Panc1 (cell line): ENCODE results near the gene ITPKB. TPM values are rescaled to one million over a fixed set of nuclear protein-coding genes. Genes with fewer than 3 reads are reported as not detected.
"Not testable (repeated sequence)": the region's sequence is repeated elsewhere in the genome, so short reads cannot be mapped to it uniquely, and the experiment has no call there.

Experiments used
- ATAC-seq: fragments of 200-7000 bp; cut with Tn5 transposase; 2 replicates; pipeline ENCODE4 v1.9.1; 2020; ENCODE audit warnings: mild to moderate bottlenecking, moderate library complexity
- BruUV-seq: library from RNA; stranded (reverse); fragments of 400-500 nt; replicated peaks from 2 replicates; lab custom pipeline; 2021; lab: Mats Ljungman, UMichigan
- CTCF ChIA-PET: fragments of 300-600 bp; sonication (Branson Sonifier 250); formaldehyde crosslinking; loops from one replicate; lab custom pipeline; 2022; ENCODE audit warnings: antibody characterized with exemption; lab: Charles Lee
- POLR2A ChIA-PET: fragments of 300-600 bp; sonication (Branson Sonifier 250); formaldehyde crosslinking; loops from one replicate; lab custom pipeline; 2022; ENCODE audit warnings: antibody characterized with exemption; lab: Charles Lee
- DNase-seq: peaks from one replicate; pipeline ENCODE4 v3.0.0-alpha.2; 2010; ENCODE audit warnings: low read depth, low spot score
- H3K27ac ChIP-seq: 2 replicates; pipeline ENCODE4 v1.5.1; 2011; ENCODE audit warnings: mild to moderate bottlenecking, low read length, inconsistent platforms
- H3K27me3 ChIP-seq: fragments of 200-500 bp; sonication (Bioruptor generic); 2 replicates; pipeline ENCODE4 v1.6.0; 2014; ENCODE audit warnings: low read length, inconsistent platforms; ENCODE audit not compliant: control insufficient read depth, insufficient read depth
- H3K36me3 ChIP-seq: fragments of 200-500 bp; sonication (Bioruptor generic); 2 replicates; pipeline ENCODE4 v1.5.1; 2014; ENCODE audit warnings: inconsistent platforms, mild to moderate bottlenecking, low read length, moderate library complexity; ENCODE audit not compliant: control insufficient read depth, insufficient read depth
- H3K4me1 ChIP-seq: 2 replicates; pipeline ENCODE4 v1.5.1; 2011; ENCODE audit warnings: inconsistent platforms, mild to moderate bottlenecking, low read length, moderate library complexity; ENCODE audit not compliant: control insufficient read depth, insufficient read depth
- H3K4me3 ChIP-seq, 2 experiments: 2 replicates each; pipeline ENCODE4 v1.5.1; 2011 to 2012; ENCODE audit warnings: low read depth in 2 of 2, low read length in 2 of 2, mild to moderate bottlenecking in 2 of 2, inconsistent platforms in 1 of 2, moderate library complexity in 1 of 2
- H3K9me3 ChIP-seq: fragments of 200-500 bp; sonication (Bioruptor generic); 2 replicates; pipeline ENCODE4 v1.5.1; 2014; ENCODE audit warnings: low read depth, mild to moderate bottlenecking, inconsistent platforms, low read length, moderate library complexity; ENCODE audit not compliant: control insufficient read depth, insufficient read depth
- CTCF ChIP-seq: fragments of 450-650 bp; IDR thresholded peaks from 2 replicates; pipeline ENCODE4 v1.5.1; 2017; ENCODE audit warnings: mild to moderate bottlenecking
- POLR2AphosphoS5 ChIP-seq: IDR thresholded peaks from 2 replicates; pipeline ENCODE4 v1.6.1; 2012; ENCODE audit warnings: mild to moderate bottlenecking, low read depth, low read length, moderate library complexity
- SIN3A ChIP-seq: IDR thresholded peaks from 2 replicates; pipeline ENCODE4 v1.6.1; 2012; ENCODE audit warnings: low read depth, mild to moderate bottlenecking, low read length, moderate library complexity, borderline replicate concordance; ENCODE audit not compliant: insufficient read depth
- TCF7L2 ChIP-seq: IDR thresholded peaks from 2 replicates; pipeline ENCODE4 v1.6.1; 2011; ENCODE audit warnings: mild to moderate bottlenecking, low read depth, low read length, inconsistent platforms
- in situ Hi-C: cut with HindIII; loops from 2 replicates; pipeline ENCODE4 v1.10.0; 2016; ENCODE audit warnings: low sequenced_read_pairs, low pct_unique_long_range_greater_than_20kb
- intact Hi-C: fragments of 100-400 bp; cut with micrococcal nuclease; formaldehyde crosslinking; loops from one replicate; pipeline ENCODE4 v1.10.0; 2022; ENCODE audit not compliant: unreplicated experiment
- total RNA-seq: library from RNA; stranded (reverse); gene quantifications from one replicate; pipeline ENCODE4 v1.2.1, GENCODE V29; 2021; ENCODE audit not compliant: unreplicated experiment
- TF ChIP-seq, protein P1 (sequence below), 2 experiments: IDR thresholded peaks; 2 replicates each; pipeline ENCODE4 v1.6.1; 2011 to 2012; ENCODE audit warnings: low read depth in 2 of 2, control low read depth in 1 of 2, low read length in 1 of 2, mild to moderate bottlenecking in 1 of 2, moderate library complexity in 1 of 2; ENCODE audit not compliant: insufficient read depth in 1 of 2

ITPKB gene
- total RNA-seq, 1 experiment from 2014 or later = 10.9 TPM

DNA sequence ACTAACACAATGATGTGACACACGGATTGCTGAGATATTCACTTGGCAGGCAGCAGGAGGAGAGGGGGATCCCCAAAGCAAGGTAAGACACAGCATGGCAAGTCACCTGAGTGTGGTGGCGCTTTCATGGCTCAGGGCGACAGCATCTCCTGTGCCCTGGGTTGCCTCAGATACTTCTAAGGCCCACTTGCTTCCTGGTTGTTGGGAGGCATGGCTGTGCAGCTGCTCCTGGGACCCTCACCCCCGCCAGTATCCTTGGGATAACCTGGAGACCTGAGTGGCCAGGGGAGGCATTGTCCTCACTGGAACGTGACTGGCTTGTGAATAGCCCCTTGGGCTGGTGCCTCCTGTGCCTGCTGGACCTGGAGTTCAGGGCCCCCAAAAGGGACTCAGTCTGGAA, 120.7 kb downstream of the ITPKB start:
- H3K27ac ChIP-seq = no peak overlapping the region
- CTCF ChIA-PET = no interaction called here
- no peak for ATAC-seq
- no peaks in the 10 kb centered on the region for H3K36me3 ChIP-seq
- intact Hi-C loops (no loop called here), in situ Hi-C loops (no loop called here)
- POLR2A ChIA-PET = no interaction called here
- H3K4me1 ChIP-seq = no peaks in the 10 kb centered on the region
- TF ChIP-seq SIN3A (no peak), TCF7L2 (no peak), POLR2AphosphoS5 (no peak), CTCF (no peak)
- TF ChIP-seq, protein P1, sequence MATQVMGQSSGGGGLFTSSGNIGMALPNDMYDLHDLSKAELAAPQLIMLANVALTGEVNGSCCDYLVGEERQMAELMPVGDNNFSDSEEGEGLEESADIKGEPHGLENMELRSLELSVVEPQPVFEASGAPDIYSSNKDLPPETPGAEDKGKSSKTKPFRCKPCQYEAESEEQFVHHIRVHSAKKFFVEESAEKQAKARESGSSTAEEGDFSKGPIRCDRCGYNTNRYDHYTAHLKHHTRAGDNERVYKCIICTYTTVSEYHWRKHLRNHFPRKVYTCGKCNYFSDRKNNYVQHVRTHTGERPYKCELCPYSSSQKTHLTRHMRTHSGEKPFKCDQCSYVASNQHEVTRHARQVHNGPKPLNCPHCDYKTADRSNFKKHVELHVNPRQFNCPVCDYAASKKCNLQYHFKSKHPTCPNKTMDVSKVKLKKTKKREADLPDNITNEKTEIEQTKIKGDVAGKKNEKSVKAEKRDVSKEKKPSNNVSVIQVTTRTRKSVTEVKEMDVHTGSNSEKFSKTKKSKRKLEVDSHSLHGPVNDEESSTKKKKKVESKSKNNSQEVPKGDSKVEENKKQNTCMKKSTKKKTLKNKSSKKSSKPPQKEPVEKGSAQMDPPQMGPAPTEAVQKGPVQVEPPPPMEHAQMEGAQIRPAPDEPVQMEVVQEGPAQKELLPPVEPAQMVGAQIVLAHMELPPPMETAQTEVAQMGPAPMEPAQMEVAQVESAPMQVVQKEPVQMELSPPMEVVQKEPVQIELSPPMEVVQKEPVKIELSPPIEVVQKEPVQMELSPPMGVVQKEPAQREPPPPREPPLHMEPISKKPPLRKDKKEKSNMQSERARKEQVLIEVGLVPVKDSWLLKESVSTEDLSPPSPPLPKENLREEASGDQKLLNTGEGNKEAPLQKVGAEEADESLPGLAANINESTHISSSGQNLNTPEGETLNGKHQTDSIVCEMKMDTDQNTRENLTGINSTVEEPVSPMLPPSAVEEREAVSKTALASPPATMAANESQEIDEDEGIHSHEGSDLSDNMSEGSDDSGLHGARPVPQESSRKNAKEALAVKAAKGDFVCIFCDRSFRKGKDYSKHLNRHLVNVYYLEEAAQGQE (IDR thresholded peaks at IDR 0.05; ENCODE audit: insufficient read depth in 1 of 2, low read depth in 2 of 2, low read length in 1 of 2) = no peak
- no peaks in the 10 kb centered on the region for H3K9me3 ChIP-seq
- H3K27me3 ChIP-seq = peaks cover 4% of the 10 kb centered on the region
- no peak for DNase-seq
- no TSS peak for BruUV-seq
- no peak overlapping the region for H3K4me3 ChIP-seq

DNA sequence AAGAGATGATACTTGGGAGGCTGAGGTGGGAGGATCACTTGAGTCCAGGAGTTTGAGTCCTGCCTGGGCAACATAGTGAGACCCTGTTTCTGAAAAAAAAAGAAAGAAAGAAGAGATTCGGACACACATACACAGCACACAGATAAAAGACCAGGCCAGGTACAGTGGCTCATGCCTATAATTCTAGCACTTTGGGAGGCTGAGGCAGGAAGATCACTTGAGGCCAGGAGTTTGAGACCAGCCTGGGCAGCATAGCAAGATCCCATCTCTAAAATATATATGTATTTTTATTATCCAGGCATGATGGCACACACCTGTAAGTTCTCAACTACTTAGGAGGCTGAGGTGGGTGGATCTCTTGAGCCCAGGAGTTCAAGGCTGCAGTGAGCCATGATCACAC, 121.4 kb downstream of the ITPKB start:
- BruUV-seq = not testable (repeated sequence)

DNA sequence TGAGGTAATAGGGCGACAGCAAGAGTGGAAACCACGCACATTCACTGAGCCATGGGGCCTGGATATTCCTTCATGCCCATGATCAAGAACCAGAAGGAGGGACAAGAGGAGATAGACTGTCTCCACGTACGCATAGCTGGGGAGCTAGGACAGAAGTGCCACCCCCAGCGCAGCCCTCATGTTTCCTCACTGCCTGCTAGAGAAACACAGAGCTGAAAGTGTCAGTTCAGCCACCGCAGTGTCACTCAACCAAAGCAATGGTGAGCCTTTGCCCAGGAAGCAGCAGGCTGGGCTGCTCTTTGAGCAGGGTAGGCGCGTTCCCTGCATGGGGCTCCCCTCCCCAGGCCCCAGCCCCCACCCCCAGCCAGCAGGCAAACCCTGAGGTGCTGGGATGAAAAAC, 122.0 kb downstream of the ITPKB start:
- no peak overlapping the region for H3K27ac ChIP-seq

More for the DNA sequence above, 121.4 kb downstream of the ITPKB start:
- H3K36me3 ChIP-seq, intact Hi-C loops, H3K4me1 ChIP-seq, H3K9me3 ChIP-seq, H3K27ac ChIP-seq, DNase-seq, ATAC-seq, in situ Hi-C loops, POLR2A ChIA-PET, H3K4me3 ChIP-seq, H3K27me3 ChIP-seq: not testable (repeated sequence)
- CTCF ChIA-PET = interaction anchor here (0.5 kb wide), 1 partner anchor 553 kb away, joined by 3 read pairs; no protein-coding TSS in a partner anchor

More for the DNA sequence above, 122.0 kb downstream of the ITPKB start:
- no peak for DNase-seq
- Histone ChIP-seq H3K4me3 (no peak overlapping the region), H3K9me3 (no peaks in the 10 kb centered on the region), H3K36me3 (no peaks in the 10 kb centered on the region), H3K27me3 (peaks cover 4% of the 10 kb centered on the region), H3K4me1 (no peaks in the 10 kb centered on the region)
- ChIA-PET POLR2A (no interaction called here), CTCF (interaction anchor here (0.5 kb wide), 1 partner anchor 552 kb away, joined by 3 read pairs; no protein-coding TSS in a partner anchor)
- ATAC-seq = no peak
- BruUV-seq = no TSS peak
- intact Hi-C loops = no loop called here
- TF ChIP-seq SIN3A (no peak), TCF7L2 (no peak), POLR2AphosphoS5 (no peak), CTCF (no peak)
- TF ChIP-seq, protein P1 (IDR thresholded peaks at IDR 0.05; ENCODE audit: insufficient read depth in 1 of 2, low read depth in 2 of 2, low read length in 1 of 2) = no peak
- in situ Hi-C loops = no loop called here
